GM23338 (cell line): ENCODE measurements around the gene FYCO1. TPM values are rescaled to one million over a fixed set of nuclear protein-coding genes. Genes with fewer than 3 reads are reported as not detected.

Source experiments
- ATAC-seq: fragments of 200-7000 bp; cut with Tn5 transposase; 3 replicates; pipeline ENCODE4 v1.9.1; 2020
- DNase-seq: peaks from one replicate; pipeline ENCODE4 v3.0.0-alpha.2; 2015; ENCODE audit warnings: low spot score
- H2AFZ ChIP-seq: fragments of 200-600 bp; sonication (generic); 2 replicates; pipeline ENCODE4 v1.8.0; 2016; ENCODE audit warnings: antibody characterized with exemption, mild to moderate bottlenecking, moderate library complexity
- H3F3A ChIP-seq: fragments of 200-600 bp; sonication (generic); replicated peaks from 2 replicates; pipeline ENCODE4 v1.8.0; 2017; ENCODE audit warnings: antibody characterized with exemption, mixed run types, low read depth
- H3K27ac ChIP-seq: fragments of 200-600 bp; sonication (generic); 2 replicates; pipeline ENCODE4 v1.6.1; 2016; ENCODE audit warnings: low read depth
- H3K27me3 ChIP-seq: fragments of 200-600 bp; sonication (generic); 2 replicates; pipeline ENCODE4 v1.8.0; 2016; ENCODE audit warnings: mild to moderate bottlenecking, mixed run types, moderate library complexity; ENCODE audit not compliant: insufficient read depth
- H3K36me3 ChIP-seq: fragments of 200-600 bp; sonication (generic); 2 replicates; pipeline ENCODE4 v1.8.0; 2016; ENCODE audit warnings: mild to moderate bottlenecking; ENCODE audit not compliant: insufficient read depth
- H3K4me1 ChIP-seq: fragments of 200-600 bp; sonication (generic); 2 replicates; pipeline ENCODE4 v1.8.0; 2016; ENCODE audit warnings: mild to moderate bottlenecking, moderate library complexity; ENCODE audit not compliant: insufficient read depth
- H3K4me2 ChIP-seq: fragments of 200-600 bp; sonication (generic); 2 replicates; pipeline ENCODE4 v1.7.1; 2017; ENCODE audit warnings: mixed run types
- H3K4me3 ChIP-seq: fragments of 200-600 bp; sonication (generic); 2 replicates; pipeline ENCODE4 v1.6.1; 2016; ENCODE audit warnings: mixed run types
- H3K79me2 ChIP-seq: fragments of 200-600 bp; sonication (generic); replicated peaks from 2 replicates; pipeline ENCODE4 v1.8.0; 2017; ENCODE audit warnings: mild to moderate bottlenecking; ENCODE audit not compliant: insufficient read depth
- H3K9me2 ChIP-seq: fragments of 200-600 bp; sonication (generic); 2 replicates; pipeline ENCODE4 v1.8.0; 2017; ENCODE audit not compliant: insufficient read depth
- H4K20me1 ChIP-seq: fragments of 200-600 bp; sonication (generic); replicated peaks from 2 replicates; pipeline ENCODE4 v1.8.0; 2017; ENCODE audit warnings: mild to moderate bottlenecking; ENCODE audit not compliant: insufficient read depth
- H3K27ac Mint-ChIP-seq: 2 replicates; pipeline ENCODE4 v1.8.0; 2020; ENCODE audit warnings: inconsistent platforms, mild to moderate bottlenecking, moderate library complexity, mixed read lengths
- H3K27me3 Mint-ChIP-seq: 3 replicates; pipeline ENCODE4 v1.8.0; 2022; ENCODE audit warnings: low read depth, mild to moderate bottlenecking, moderate library complexity, mixed read lengths, inconsistent platforms; ENCODE audit not compliant: insufficient read depth, poor library complexity
- H3K36me3 Mint-ChIP-seq: 3 replicates; pipeline ENCODE4 v1.8.0; 2021; ENCODE audit warnings: low read depth, mild to moderate bottlenecking, inconsistent platforms, moderate library complexity, mixed read lengths
- H3K4me1 Mint-ChIP-seq: 3 replicates; pipeline ENCODE4 v1.8.0; 2020; ENCODE audit warnings: mild to moderate bottlenecking, inconsistent platforms, mixed read lengths
- H3K4me3 Mint-ChIP-seq: 3 replicates; pipeline ENCODE4 v1.8.0; 2021; ENCODE audit warnings: moderate library complexity, mild to moderate bottlenecking, inconsistent platforms, mixed read lengths
- H3K9me3 Mint-ChIP-seq: 3 replicates; pipeline ENCODE4 v1.8.0; 2020; ENCODE audit warnings: moderate library complexity, mild to moderate bottlenecking, inconsistent platforms, mixed read lengths
- CREB1 ChIP-seq: fragments of 250-450 bp; sonication (Bioruptor Pico); IDR thresholded peaks from 2 replicates; pipeline ENCODE4 v1.5.0; 2020; ENCODE audit warnings: low read depth, mild to moderate bottlenecking, moderate library complexity
- EZH2phosphoT487 ChIP-seq: fragments of 200-600 bp; sonication (generic); IDR thresholded peaks from one replicate; pipeline ENCODE4 v1.8.1; 2018; ENCODE audit warnings: antibody characterized with exemption; ENCODE audit not compliant: unreplicated experiment
- JUNB ChIP-seq: IDR thresholded peaks from one replicate; pipeline ENCODE4 v1.6.1; 2016; ENCODE audit warnings: antibody characterized with exemption; ENCODE audit not compliant: unreplicated experiment
- POLR2AphosphoS5 ChIP-seq: IDR thresholded peaks from 2 replicates; pipeline ENCODE4 v1.6.1; 2016; ENCODE audit warnings: antibody characterized with exemption, low read depth
- long read RNA-seq: library from polyadenylated mRNA; unstranded; transcript quantifications from one replicate; pipeline ENCODE4 v2.0.0, GENCODE V29; 2020; ENCODE audit not compliant: unreplicated experiment
- polyA plus RNA-seq: library from polyadenylated mRNA; unstranded; fragments of >200 nt; fragmentation: Nextera tagmentation; extraction: Ambion mirVana; gene quantifications from 2 replicates; pipeline ENCODE4 v1.2.1, GENCODE V29; 2016
- total RNA-seq: library from RNA; depleted of rRNA; stranded (reverse); fragments of >200 nt; shearing (Covaris generic); gene quantifications from 2 replicates; pipeline ENCODE4 v1.2.3, GENCODE V29; 2014; rRNA removed
- TF ChIP-seq, protein P1 (sequence below), 2 experiments: fragments of 200-600 bp in 1 of 2; sonication (generic) in 1 of 2; conservative IDR thresholded peaks; 2 replicates each; pipeline versions ENCODE4 v1.5.1 to v1.6.1; 2016 to 2017; ENCODE audit warnings: antibody characterized with exemption in 2 of 2, low read depth in 2 of 2, mild to moderate bottlenecking in 2 of 2, moderate library complexity in 1 of 2
- TF ChIP-seq, protein P2 (sequence below): IDR thresholded peaks from one replicate; pipeline ENCODE4 v1.6.1; 2018; ENCODE audit warnings: antibody characterized with exemption; ENCODE audit not compliant: unreplicated experiment
- TF ChIP-seq, protein P3 (sequence below): IDR thresholded peaks from 2 replicates; pipeline ENCODE4 v1.6.1; 2016; ENCODE audit warnings: antibody characterized with exemption

FYCO1 gene
- total RNA-seq, result 17.2 and 19.1 TPM in 2 replicates
- polyA plus RNA-seq, result 3.8 and 4.5 TPM in 2 replicates
- long read RNA-seq, partial matches to known transcripts, result 2 of 2 reads
- long read RNA-seq, other reads (novel, unspliced or antisense), result 0 of 2 reads

DNA sequence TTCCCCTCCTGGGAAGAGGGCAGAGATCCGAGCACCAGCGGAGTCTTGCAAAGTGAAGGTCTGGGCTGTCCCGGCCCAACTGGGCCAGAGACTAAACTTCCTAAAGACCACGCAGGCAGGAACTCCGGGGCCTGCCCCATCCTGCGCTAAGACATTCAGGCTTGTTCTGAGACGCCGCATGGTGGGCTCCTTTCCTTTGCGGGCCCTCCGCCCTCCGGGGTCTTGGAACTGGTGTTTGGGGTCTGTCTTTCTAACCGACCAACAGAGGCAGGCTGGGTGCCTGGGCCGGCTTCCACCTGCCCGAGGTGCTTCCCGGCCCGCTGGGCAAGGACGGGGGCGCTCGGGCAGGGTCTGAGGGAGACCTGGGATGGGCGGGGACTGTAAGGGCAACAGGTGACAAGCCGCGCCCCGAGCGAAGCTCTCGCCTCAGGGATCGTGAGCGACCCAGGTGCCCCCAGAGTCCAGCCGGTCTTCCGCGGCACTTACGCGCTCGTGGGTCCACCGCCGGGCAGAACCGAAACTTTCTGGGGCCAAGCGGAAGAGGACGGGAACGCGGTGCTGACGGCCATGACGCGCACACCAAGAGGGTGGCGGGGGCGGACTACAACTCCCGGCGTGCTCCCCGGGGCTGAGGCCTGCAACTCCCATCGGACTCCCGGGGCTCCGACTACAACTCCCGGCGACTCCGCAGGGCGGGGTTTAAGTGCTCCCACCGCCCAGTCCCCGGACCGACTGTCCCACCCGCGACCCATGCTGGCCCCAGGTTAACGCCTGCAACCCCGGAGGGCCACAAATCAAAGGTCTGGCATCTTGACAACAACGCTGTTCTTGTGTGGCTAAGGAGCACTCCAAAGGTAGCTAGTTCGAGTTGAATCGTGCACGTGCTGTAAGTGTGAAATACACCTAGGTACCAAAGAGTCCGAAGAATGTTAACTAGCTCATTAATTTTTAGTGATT lies at the start of gene FYCO1:
FYCO1 (minus strand) TSS at position 589 of the 957 bp plus-strand sequence. CDS start 10,914 bp downstream, outside the sequence.
- H3K27ac ChIP-seq, result no peak within 1 kb of the TSS
- H3K4me2 ChIP-seq, result peak within 1 kb of the TSS; percentile 77
- peaks cover 36% of the 10 kb centered on the region for H3K4me1 Mint-ChIP-seq
- peaks cover 7% of the 10 kb centered on the region; the same call in 1 of the 2 replicates for H3K27me3 ChIP-seq
- H3K9me3 Mint-ChIP-seq, result no peaks in the 10 kb centered on the region; the same call in 1 of the 3 replicates
- peaks cover 23% of the 10 kb centered on the region for H3K4me1 ChIP-seq
- DNase-seq, result peak; percentile 97
- TF ChIP-seq, protein P1, sequence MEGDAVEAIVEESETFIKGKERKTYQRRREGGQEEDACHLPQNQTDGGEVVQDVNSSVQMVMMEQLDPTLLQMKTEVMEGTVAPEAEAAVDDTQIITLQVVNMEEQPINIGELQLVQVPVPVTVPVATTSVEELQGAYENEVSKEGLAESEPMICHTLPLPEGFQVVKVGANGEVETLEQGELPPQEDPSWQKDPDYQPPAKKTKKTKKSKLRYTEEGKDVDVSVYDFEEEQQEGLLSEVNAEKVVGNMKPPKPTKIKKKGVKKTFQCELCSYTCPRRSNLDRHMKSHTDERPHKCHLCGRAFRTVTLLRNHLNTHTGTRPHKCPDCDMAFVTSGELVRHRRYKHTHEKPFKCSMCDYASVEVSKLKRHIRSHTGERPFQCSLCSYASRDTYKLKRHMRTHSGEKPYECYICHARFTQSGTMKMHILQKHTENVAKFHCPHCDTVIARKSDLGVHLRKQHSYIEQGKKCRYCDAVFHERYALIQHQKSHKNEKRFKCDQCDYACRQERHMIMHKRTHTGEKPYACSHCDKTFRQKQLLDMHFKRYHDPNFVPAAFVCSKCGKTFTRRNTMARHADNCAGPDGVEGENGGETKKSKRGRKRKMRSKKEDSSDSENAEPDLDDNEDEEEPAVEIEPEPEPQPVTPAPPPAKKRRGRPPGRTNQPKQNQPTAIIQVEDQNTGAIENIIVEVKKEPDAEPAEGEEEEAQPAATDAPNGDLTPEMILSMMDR (conservative IDR thresholded peaks at IDR 0.05; ENCODE audit: low read depth in 2 of 2), result no peak
- TF ChIP-seq POLR2AphosphoS5 (peak; percentile 74), JUNB (no peak), EZH2phosphoT487 (no peak), CREB1 (CRISPR knock-in tag) (peak; percentile 82)
- TF ChIP-seq, protein P2, sequence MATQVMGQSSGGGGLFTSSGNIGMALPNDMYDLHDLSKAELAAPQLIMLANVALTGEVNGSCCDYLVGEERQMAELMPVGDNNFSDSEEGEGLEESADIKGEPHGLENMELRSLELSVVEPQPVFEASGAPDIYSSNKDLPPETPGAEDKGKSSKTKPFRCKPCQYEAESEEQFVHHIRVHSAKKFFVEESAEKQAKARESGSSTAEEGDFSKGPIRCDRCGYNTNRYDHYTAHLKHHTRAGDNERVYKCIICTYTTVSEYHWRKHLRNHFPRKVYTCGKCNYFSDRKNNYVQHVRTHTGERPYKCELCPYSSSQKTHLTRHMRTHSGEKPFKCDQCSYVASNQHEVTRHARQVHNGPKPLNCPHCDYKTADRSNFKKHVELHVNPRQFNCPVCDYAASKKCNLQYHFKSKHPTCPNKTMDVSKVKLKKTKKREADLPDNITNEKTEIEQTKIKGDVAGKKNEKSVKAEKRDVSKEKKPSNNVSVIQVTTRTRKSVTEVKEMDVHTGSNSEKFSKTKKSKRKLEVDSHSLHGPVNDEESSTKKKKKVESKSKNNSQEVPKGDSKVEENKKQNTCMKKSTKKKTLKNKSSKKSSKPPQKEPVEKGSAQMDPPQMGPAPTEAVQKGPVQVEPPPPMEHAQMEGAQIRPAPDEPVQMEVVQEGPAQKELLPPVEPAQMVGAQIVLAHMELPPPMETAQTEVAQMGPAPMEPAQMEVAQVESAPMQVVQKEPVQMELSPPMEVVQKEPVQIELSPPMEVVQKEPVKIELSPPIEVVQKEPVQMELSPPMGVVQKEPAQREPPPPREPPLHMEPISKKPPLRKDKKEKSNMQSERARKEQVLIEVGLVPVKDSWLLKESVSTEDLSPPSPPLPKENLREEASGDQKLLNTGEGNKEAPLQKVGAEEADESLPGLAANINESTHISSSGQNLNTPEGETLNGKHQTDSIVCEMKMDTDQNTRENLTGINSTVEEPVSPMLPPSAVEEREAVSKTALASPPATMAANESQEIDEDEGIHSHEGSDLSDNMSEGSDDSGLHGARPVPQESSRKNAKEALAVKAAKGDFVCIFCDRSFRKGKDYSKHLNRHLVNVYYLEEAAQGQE, result peak; percentile 11
- TF ChIP-seq, protein P3, sequence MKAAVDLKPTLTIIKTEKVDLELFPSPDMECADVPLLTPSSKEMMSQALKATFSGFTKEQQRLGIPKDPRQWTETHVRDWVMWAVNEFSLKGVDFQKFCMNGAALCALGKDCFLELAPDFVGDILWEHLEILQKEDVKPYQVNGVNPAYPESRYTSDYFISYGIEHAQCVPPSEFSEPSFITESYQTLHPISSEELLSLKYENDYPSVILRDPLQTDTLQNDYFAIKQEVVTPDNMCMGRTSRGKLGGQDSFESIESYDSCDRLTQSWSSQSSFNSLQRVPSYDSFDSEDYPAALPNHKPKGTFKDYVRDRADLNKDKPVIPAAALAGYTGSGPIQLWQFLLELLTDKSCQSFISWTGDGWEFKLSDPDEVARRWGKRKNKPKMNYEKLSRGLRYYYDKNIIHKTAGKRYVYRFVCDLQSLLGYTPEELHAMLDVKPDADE, result peak; percentile 98
- H3K27ac Mint-ChIP-seq, result peak within 1 kb of the TSS; percentile 86
- no peaks in the 10 kb centered on the region for H3F3A ChIP-seq
- peak within 1 kb of the TSS; percentile 97 for H3K4me3 ChIP-seq
- no peaks in the 10 kb centered on the region; the same call in 2 of the 3 replicates for H3K36me3 Mint-ChIP-seq
- H3K27me3 Mint-ChIP-seq, result peaks cover 8% of the 10 kb centered on the region
- H2AFZ ChIP-seq, result peak within 1 kb of the TSS; percentile 97
- peak within 1 kb of the TSS; percentile 87 for H3K4me3 Mint-ChIP-seq
- H3K36me3 ChIP-seq, result no peaks in the 10 kb centered on the region
- H3K9me2 ChIP-seq, result 0 out of 2 replicates have a peak, but pooled peaks cover 8% of the 10 kb centered on the region
- H3K79me2 ChIP-seq, result peaks cover 40% of the 10 kb centered on the region
- H4K20me1 ChIP-seq, result no peaks in the 10 kb centered on the region; the same call in 1 of the 2 replicates
- peak; percentile 92 for ATAC-seq
